ENCODE data around the gene DPPA2.

The DPPA2 gene

DNA sequence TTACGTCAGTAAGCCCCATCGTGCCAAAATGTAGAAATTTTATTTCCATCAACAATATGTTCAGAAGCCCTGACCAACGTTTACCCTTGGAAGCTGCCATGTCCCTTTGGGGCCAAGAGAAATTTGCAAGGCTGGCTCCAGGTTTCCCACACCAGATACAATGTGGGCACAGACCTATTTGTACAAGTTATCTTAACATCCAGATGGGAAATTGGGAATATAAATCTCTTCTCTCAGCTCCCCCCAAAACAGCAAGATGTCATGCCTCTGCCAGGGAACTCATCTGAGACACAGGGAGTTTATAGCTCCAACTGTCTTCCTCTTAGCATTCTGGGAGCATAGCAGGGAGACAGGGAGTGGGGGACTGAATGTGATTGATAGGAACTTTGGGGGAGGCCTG lies 9.3 kb upstream of the DPPA2 start:
- in situ Hi-C loops (cut with MboI; ENCODE audit: low sequenced_read_pairs) = no loop called here

DNA sequence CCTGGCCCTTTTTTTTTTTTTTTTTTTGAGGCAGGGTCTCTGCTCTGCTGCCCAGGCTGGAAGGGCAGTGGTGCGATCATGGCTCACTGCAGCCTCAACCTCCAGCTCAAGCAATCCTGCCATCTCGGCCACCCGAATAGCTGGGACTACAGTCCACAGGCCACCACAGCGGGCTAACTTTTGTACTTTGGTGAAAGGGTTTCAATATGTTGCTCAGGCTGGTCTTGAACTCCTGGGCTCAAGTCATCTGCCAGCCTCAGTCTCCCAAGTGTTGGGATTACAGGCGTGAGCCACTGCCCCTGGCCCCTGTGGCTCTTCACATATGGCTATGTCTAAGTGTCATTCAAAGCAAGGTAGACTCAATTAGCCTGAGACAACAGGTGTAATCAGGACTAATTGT lies 8.8 kb upstream of the DPPA2 start:
- in situ Hi-C loops (cut with MboI; ENCODE audit: low sequenced_read_pairs) = no loop called here

DNA sequence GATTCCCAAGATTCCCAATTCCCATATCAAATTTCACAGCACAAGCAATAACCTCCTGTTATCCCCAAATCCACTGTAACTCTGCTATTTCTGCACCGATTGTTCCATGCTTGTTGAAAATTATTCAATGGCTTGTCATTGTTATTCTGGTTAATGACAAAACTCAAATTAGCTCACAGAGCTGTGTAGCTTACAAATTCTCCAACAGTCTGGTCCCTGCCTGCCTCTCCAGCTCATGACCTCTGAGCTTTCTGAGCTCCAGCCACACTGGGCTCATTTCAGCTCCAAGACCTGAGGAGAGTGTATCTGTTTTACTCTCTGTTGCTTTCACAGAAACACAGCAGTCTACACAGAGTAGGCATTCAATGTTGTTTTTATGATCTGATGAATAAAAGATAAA lies 3.3 kb downstream of the DPPA2 start:
- in situ Hi-C loops (cut with MboI; ENCODE audit: low sequenced_read_pairs) = no loop called here

DNA sequence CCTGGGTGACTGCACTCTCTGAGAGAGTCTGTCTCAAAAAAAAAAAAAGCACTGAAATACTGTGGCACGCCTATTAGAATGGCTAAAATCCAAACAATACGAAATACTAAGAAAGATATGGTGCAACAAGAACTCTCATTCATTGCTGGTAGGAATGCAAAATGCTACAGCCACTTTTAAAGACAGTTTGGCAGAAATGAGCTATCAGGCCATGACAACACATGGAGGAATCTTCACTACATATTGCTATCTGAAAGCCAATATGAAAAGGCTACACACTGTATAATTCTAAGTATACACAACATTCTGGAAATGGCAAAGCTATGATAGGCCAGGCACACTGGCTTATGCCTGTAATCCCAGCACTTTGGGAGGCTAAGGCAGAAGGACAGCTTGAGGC lies 18.8 kb downstream of the DPPA2 start:
- in situ Hi-C loops (cut with MboI; ENCODE audit: low sequenced_read_pairs) = no loop called here

DNA sequence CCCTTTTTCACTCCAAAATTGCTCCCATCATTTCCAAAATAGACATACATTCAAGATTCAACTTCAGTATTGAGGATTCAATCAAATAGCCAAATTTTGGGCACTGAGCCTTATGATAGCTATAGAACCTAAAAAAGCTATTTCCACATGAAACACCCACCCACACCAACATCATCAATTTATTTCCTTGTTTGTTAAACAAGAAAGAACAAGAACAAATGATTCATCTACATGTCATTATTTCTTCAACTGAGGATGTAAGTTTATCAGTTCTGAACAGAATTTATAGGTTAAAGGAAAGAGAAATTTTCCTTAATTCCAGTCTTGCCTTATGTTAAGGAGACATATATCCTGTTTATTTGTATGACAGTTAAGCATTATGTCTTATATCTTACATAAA lies 32.2 kb downstream of the DPPA2 start:
- in situ Hi-C loops (cut with MboI; ENCODE audit: low sequenced_read_pairs) = no loop called here

DNA sequence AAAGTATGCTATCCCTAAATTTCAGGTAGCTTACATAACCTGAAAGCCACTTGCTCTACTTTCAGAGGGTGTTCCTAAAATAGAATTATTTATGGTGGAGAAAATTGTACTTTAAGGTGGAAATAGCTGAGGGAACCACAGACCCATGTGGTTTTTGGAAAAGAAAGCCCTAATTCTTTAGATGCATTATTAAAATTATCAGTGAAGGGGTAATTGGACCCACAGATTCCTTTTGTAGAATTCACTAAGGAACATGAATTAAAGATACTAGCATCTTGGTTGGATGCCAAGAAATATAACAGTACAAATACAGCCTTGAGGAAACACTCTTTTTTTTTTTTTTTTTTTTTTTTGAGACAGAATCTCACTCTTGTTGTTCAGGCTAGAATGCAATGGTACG lies 37.8 kb downstream of the DPPA2 start:
- in situ Hi-C loops (cut with MboI; ENCODE audit: low sequenced_read_pairs) = no loop called here

DNA sequence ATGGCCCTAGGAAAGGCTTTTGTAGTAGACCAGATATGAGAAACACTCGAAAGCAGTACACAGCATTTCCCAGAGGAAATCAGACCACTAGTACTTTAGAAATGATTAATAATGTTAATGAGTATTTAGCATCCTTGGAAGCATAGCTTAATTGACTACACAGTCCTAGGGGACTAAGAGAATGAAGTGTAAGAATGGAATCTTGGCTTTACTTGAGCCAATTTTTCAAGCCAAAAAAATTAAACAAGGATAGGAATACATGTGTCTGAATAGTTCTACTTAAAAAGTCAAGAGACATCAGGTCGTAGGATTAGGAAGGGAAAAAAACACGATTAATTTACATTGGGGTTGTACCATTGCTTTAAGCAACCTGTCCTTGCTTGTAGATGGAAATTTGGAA lies 38.2 kb downstream of the DPPA2 start:
- in situ Hi-C loops (cut with MboI; ENCODE audit: low sequenced_read_pairs) = no loop called here

DNA sequence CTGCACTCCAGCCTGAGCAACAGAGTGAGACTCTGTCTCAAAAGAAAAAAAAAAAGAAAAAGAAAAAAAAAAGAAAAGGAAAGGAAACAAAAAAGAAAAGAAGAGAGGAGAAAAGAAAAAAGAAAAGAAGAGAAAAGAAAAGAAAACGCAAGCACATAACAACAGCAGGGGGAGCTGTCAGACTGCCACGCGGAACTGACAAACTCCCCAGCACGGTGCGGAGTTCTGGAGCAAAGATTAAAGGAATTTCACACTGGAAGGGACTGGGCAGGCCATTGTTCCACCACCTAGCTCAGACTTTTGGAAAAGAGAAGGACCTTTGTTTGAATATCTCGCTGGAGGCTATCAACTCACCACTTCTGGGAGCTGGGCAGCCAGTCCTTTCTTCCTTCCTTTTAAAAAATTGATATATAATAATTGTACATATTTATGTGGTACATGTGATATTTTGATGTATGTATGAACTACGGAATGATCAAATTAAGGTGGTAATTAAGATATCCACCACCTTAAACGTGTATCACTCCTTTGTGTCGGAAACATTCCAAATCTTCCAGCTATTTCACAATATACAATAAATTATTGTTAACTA lies 40.5 kb downstream of the DPPA2 start:
- in situ Hi-C loops (cut with MboI; ENCODE audit: low sequenced_read_pairs) = no loop called here

DNA sequence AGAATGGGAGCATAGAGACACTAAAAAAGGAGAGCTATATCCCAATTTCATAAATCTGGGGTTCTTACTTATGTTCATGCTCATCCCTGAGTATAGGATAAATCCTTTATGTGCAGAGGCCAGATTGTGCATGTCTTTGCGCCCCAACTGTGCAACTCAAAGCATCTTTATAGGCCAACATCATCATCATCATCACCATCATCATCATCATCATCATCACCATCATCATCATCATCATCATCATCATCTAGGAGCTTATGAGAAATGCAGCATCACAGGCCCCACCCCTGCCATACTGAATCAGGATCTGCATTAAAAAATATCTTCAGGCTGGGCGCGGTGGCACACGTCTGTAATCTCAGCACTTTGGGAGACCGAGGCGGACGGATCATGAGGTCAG lies 45.5 kb downstream of the DPPA2 start:
- in situ Hi-C loops (cut with MboI; ENCODE audit: low sequenced_read_pairs) = no loop called here

DNA sequence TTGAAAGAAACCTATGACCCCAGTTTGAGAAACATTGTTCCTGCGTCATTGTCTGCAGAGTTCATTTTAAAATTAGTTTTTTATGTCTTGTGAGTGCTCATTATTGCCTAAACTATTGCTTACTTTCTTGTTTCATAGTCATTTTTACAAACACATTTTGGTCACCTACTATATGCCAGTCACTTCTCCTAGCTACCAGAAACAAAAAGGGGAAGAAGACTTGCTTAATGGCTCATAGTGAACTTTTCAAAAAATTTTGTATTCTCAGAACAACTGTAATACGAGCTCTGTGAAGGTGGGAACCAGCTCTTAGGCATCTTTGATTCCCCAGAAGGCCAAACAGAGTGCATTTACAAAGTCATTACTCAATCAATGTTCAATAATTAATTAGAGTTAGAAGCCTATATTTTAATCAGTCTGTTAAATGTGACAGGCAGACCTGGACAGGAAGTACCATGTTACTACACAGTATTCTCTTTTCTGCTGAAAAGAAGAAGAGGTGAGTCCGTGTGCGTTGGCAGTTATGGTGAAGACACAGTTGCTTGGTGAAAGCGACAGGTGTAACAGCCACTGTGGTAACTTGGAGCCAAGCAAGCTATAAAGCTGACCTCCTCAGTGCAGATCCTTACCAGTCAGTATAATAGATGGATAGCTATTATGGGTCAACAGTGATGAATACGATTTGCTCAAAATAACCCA lies 46.6 kb downstream of the DPPA2 start:
- in situ Hi-C loops (cut with MboI; ENCODE audit: low sequenced_read_pairs) = no loop called here

DNA sequence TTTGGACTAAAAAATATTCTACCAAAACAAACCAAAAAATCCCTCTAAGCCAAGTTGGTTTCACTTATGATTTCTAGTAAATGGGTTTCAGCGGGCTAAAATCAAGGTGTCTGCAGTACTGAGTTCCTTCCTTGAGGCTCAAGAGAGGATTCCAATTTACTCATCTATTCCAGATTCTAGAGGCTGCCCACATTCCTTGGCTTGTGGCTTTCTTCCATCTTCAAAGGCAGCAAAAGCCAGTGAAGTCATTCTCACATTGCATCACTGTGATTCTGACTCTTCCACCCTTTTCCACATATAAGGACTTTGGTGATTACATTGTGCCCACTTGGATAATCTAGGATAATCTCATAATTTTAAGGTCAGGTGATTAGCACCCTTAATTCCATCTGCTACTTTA lies 48.1 kb downstream of the DPPA2 start:
- in situ Hi-C loops (cut with MboI; ENCODE audit: low sequenced_read_pairs) = no loop called here

DNA sequence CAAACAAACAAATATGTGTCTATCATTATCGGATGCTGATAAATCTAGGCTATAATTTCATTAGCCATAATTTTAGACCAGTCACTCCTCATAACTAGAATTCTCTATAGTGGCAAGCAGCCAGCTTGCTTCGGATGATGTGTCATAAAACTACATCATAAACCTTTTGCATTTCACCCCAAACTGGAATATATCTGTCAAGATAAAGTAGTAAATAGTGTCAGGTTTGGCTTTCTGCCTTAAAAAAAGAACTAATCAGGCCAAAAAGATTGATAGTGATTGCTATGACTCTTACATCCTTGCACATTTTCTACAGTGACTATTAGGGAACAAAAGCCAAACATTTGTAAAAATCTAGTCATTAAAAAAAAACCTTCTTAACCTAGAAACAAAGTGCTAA lies 51.0 kb downstream of the DPPA2 start:
- in situ Hi-C loops (cut with MboI; ENCODE audit: low sequenced_read_pairs) = no loop called here

DNA sequence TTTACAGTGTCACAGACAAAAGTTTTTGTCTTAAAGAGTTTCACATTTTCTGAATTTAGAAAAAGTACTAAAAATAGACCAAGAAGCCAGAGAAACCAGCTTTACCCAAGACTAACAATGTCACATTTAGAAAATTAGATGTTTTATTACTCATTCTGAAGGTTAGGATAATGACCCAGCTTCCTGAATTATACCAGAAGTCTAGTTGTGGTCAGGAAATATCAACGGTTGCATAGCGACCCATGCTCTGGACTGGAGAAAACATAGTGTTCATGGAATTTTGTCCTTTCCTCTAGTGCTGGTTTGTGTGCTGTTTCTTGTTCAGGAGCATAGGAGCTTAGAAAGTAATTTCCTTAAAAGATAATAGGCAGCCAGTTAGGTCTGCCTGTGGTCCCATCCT lies 59.0 kb downstream of the DPPA2 start:
- in situ Hi-C loops (cut with MboI; ENCODE audit: low sequenced_read_pairs) = no loop called here

DNA sequence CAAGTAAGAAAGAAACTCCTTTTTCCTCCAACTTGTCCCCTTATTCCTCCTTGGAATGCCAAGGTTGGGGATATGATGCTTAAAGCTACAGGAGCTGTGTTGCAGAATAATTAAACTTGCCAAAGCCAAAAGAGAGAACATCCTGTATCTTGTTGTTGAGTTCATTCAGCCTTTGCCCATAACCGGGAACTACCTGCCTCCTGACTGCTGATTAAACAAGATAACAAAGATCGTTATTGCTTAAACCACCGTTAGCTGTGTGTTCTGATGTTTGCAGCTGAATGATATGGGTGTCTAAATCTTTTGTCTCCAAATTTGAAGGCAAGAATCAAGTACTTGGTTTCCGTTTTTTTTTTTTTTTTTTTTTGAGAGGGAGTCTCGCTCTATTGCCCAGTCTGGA lies 61.5 kb downstream of the DPPA2 start:
- in situ Hi-C loops (cut with MboI; ENCODE audit: low sequenced_read_pairs) = no loop called here

DNA sequence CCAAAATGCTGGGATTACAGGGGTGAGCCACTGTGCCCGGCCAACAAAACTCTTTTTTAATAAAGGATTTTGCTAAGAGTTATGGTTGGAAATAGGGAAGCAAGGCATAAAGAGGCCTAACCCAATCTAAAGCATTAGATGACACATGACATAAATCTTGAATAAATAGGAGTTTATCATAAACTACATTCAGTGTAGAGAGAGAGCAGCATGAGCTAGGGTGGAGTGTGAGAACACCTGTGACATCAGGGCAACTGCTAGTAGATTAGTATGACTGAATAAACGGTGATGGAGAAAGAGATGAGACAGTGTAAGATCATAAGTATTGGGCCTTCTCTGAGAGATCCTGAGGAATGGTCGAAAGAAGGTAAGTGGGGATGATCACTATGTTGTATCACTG lies 63.7 kb downstream of the DPPA2 start:
- in situ Hi-C loops (cut with MboI; ENCODE audit: low sequenced_read_pairs) = no loop called here

All from HL-60/S4 treated with phorbol 12-myristate 13-acetate at 8.2 ng/mL for 4 days and 3 days (cell line).